ENCODE measurements around the gene SKI.

DNA sequence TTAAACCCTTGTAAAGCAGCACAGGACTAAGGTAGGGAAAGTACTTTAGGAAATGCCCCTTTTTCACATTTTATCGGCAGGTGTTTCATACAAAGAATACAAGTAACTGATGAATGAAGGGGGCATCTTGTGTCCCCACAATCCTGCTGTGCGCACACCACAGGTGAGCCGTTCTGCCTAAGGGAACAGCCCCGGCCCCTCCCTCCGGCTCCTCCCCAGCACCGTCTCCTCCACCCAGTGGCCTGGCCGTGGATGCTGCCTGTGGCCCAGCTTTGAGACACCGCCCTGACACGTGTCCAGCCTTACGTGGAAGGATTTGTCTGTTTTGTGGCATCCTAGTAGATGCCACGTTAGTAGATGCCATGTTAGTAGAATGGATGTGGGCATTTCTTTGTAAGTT is 46.4 kb upstream of the SKI start:
- no peak for TF ChIP-seq POLR2A (IDR thresholded peaks at IDR 0.05; ENCODE audit: extremely low read depth, insufficient read length)
- TF ChIP-seq, protein P1, sequence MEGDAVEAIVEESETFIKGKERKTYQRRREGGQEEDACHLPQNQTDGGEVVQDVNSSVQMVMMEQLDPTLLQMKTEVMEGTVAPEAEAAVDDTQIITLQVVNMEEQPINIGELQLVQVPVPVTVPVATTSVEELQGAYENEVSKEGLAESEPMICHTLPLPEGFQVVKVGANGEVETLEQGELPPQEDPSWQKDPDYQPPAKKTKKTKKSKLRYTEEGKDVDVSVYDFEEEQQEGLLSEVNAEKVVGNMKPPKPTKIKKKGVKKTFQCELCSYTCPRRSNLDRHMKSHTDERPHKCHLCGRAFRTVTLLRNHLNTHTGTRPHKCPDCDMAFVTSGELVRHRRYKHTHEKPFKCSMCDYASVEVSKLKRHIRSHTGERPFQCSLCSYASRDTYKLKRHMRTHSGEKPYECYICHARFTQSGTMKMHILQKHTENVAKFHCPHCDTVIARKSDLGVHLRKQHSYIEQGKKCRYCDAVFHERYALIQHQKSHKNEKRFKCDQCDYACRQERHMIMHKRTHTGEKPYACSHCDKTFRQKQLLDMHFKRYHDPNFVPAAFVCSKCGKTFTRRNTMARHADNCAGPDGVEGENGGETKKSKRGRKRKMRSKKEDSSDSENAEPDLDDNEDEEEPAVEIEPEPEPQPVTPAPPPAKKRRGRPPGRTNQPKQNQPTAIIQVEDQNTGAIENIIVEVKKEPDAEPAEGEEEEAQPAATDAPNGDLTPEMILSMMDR (IDR thresholded peaks at IDR 0.05; ENCODE audit: low read depth, low read length): no peak
- TF ChIP-seq, protein P2, sequence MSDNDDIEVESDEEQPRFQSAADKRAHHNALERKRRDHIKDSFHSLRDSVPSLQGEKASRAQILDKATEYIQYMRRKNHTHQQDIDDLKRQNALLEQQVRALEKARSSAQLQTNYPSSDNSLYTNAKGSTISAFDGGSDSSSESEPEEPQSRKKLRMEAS (IDR thresholded peaks at IDR 0.05; ENCODE audit: low read depth, low read length): no peak
